ENCODE data around the gene PDCL3.

DNA sequence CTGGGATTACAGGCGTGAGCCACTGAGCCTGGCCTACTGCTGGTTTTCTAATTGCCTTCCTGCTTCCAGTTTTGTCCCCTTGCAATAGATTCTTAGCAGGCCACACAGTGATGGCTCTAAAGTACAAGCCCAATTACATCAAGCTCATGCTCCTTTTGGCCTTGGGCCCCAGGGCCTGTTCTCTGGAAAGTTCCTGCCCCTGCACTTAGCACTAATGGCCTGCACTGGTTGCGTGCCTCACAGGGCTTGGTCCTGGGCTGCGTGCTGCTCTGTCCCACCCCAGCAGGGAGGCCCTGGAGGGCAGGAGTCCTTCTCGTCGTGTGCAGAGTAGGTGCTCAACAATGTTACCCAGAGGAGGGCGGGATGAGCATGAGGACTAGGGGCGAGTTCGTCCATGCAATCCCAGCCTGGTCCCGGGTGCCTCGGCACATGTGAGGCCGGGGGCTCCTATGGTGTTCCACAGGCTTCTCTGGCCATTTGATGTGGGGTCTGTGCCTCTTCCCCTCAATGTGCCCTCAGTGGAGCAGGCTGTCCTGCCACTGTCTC lies 51.7 kb downstream of the PDCL3 start:
- TF ChIP-seq, protein P1, sequence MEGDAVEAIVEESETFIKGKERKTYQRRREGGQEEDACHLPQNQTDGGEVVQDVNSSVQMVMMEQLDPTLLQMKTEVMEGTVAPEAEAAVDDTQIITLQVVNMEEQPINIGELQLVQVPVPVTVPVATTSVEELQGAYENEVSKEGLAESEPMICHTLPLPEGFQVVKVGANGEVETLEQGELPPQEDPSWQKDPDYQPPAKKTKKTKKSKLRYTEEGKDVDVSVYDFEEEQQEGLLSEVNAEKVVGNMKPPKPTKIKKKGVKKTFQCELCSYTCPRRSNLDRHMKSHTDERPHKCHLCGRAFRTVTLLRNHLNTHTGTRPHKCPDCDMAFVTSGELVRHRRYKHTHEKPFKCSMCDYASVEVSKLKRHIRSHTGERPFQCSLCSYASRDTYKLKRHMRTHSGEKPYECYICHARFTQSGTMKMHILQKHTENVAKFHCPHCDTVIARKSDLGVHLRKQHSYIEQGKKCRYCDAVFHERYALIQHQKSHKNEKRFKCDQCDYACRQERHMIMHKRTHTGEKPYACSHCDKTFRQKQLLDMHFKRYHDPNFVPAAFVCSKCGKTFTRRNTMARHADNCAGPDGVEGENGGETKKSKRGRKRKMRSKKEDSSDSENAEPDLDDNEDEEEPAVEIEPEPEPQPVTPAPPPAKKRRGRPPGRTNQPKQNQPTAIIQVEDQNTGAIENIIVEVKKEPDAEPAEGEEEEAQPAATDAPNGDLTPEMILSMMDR (IDR thresholded peaks at IDR 0.05; ENCODE audit: low read length), result no peak
- TF ChIP-seq EZH2 (optimal IDR thresholded peaks at IDR 0.05; ENCODE audit: low read depth, low read length), result no peak
- no peak for TF ChIP-seq EZH2phosphoT487 (IDR thresholded peaks at IDR 0.05; ENCODE audit: low read length)

Measured in MM.1S (cell line).